GM19455 (cell line): Measurements from ENCODE around the gene CTU1.

Source experiments
- ATAC-seq: cut with Tn5 transposase; IDR thresholded peaks from one replicate; pipeline ENCODE4 v1.9.1; 2021; ENCODE audit not compliant: unreplicated experiment

Gene CTU1

GRCh38 chr19:51107406-51108065 is 673 bp downstream of the CTU1 start:
- ATAC-seq = no peak

- no peak for ATAC-seq
These were observed 4.3 kb downstream of the CTU1 start for GRCh38 chr19:51103926-51104341.

DNA sequence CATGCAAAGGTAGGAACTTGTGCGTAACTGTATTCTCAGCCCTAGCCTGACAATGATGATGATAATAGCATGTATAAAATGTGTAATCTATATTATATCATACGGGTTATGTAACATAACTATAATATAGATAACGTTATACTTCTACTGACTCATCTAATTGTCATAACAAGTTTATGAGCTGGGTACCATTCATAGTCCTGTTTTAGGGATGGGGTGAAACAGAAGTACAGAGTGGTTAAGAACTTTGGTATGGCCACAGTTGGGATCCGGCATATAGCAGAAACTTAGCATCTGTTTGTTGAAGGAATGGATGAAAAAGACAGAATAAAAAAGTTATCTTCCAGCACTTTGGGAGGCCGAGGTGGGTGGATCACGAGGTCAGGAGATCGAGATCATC is 5.2 kb downstream of the CTU1 start:
- no peak for ATAC-seq

- ATAC-seq = no peak
These were observed 6.9 kb downstream of the CTU1 start for GRCh38 chr19:51101171-51101865.

DNA sequence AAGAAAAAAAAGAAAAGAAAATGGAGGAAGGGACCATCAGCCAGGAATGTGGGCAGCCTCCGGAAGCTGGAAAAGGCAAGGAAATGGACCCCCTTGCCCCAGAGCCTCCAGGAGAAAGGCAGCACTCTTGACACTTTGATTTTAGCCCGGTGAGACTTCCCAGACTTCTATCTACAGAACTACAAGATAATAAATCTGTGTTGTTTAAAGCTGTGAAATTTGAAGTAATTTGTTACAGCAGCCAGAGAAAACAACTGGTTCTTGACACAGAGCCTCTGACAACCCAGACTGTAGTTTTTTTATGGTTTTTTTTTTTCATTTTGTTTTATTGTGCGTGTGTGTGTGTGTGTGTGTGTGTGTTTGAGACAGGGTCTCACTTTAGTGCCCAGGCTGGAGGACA is 7.6 kb downstream of the CTU1 start:
- ATAC-seq = no peak

DNA sequence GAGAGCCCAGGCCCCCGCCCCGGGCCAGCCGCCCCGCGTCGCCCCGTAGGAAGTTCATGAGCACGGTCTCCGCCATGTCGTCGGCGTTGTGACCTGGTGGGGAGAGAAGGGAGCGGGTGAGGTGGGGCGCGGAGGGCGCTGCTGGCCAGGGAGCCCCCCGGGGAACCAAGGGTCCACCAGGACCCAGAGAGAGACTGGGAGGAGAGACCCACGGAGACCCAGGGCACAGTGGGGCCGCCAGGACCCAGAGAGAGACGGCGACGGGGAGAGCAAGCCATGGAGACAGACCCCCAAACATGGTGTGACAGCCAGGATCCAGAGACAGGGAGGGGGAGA is 9.2 kb downstream of the CTU1 start:
- ATAC-seq = no peak

GRCh38 chr19:51098365-51099046 is 9.7 kb downstream of the CTU1 start:
- no peak for ATAC-seq

DNA sequence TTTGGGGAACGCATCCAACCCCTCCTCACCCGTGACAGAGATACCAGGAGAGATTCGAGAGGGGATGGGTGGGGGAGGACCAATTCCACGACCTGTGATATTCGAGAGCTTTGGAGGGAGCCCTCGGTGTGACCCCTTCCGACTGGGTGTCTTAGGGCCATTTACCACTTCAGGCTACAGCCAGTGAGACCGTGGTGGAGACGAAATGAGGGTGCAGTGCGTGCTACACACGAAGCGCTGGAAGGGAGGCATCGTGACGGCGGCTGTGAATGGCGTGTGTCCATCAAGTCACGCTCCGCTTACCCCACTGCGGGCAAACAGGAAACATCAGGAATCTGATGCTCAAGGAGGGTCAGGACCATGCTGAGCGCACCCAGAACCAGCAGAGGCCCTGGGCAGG is 10.4 kb downstream of the CTU1 start:
- ATAC-seq = no peak

- ATAC-seq = no peak
These were observed 11.0 kb downstream of the CTU1 start for GRCh38 chr19:51097166-51097738.

DNA sequence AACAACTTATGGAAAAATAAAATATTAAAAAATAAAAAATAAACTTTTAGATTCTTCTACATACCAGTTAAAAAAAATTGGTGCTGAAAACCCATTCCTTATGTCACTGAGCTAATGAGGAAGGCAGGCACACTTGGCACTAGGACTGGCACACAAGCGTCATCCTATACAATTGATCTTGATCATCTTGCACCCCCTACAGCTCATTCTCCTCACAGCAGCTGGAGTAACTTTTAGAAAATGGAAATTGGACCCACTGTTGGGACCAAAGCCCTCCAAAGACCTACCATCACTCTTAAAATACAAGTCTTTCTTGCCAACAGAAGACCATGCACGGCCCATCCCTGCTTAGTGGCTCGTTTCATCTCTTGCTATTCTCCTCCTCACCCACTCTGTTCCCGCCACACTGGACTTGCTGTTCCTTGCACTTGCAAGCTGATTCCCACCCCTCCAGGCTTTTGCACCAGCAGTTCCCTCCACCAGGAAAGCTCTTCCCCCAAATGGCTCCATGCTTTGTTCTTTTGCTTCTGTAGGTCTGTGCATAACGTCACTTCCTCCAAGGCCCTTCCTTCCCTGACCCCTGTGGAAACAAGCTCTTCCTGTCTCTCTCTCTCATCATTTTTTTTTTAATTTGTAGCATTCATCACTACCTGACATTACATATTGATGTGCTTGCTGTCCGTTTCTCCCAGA is 11.6 kb downstream of the CTU1 start:
- no peak for ATAC-seq

- ATAC-seq = no peak
These were observed 13.4 kb downstream of the CTU1 start for GRCh38 chr19:51094696-51095279.

DNA sequence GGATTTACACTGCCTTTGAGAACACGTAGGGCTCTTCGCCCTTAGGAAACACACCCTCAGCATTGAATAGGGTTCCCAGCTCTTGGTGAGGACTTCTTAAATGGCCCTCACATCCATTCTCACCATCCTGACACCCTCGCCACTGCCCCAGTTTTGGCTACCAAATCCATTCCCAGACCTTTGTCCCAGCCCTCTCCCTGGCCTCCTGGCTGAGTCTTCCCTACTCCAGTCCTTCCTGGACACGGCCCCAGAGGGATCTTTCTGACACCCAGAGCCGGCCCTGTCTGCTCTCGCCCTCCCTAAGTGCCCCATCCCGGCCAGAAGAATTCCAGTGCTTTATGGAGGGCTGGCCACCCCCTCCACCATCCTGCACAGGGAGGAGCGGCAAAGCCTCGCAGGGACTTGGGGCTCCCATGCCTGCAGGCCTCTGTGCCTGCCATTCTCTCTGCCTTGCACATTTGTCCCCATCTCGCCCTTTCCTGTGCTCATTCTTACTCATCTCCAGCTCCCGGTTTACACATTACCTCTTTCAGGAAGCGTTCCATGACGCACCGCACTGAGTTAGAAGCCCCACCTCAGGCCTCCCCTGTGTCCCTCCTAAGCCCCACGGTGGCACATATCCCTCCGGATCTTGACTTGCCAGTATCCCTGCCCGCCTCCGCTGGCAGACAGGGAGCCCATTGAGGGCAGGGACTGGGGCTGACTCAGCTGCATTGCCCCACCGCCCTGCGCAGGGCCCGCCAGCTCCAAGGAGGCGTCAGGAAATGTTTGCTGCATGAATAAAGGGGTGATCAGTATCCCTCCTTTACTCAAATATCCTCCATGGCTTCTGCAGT is 14.5 kb downstream of the CTU1 start:
- ATAC-seq = no peak

DNA sequence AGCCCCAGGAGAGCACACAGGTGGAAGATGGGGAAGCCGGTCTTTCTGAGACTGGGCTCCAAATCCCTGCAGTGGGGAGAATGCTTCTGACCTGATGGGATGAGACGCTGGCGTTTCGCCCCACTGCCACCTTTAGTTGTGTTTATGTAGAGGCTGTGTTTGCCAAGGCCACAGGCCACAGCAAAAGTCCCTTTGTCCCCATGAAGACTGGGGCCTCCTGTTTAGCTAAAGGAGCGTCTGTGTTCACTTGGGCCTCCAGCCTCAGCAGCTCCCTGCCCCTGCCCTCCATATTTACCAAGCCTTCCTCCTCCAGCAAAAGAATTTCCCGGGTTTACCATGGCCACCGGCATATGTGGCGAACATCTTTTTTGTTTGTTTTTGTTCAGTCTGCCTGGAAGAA is 15.1 kb downstream of the CTU1 start:
- ATAC-seq = no peak

DNA sequence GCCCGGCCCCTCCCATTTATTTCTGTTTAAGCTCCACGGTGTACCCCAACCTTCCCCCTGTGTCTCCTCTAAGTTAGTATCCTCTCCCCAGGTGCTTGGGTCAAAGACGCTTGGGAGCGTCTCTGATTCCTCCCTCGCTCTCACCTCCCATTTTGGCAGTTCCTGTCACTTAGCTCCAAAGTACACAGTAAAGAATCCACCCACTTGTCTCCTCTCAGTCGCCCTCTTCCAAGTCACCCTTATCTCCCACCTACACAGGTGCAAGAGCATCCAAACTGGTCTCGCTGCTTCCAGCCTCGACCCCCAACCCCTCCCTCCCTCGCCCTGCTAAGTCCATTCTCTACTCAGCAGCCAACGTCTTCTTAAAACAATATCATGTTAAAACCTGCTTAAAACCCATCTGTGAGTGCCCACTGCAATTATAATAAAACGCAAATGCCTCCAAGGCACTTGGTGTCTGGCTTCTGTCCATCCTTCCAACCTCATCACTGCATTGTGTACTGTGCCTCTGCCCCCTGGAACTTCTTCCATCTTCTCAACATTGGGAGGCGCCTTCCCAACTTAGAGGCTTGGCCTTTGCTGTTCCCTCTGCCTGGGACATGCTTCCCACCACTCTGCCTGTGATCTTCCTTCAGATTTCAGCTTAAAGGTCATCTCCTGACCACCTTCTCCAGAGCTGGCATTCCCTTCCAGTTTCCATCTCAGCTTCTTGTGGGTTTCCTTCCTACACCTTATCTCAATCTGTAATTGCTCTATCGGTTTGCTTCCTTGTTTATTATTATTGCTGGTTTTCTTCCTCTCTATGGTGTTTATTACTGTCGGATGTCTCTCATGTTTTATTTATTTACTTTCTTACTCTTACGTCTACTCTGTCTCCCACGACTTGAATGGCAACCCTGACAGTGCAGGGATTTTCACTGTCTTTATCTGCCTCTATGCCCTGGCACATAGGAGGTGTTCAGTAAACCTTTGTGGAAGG is 16.0 kb downstream of the CTU1 start:
- no peak for ATAC-seq

GRCh38 chr19:51091126-51091525 is 17.1 kb downstream of the CTU1 start:
- no peak for ATAC-seq

DNA sequence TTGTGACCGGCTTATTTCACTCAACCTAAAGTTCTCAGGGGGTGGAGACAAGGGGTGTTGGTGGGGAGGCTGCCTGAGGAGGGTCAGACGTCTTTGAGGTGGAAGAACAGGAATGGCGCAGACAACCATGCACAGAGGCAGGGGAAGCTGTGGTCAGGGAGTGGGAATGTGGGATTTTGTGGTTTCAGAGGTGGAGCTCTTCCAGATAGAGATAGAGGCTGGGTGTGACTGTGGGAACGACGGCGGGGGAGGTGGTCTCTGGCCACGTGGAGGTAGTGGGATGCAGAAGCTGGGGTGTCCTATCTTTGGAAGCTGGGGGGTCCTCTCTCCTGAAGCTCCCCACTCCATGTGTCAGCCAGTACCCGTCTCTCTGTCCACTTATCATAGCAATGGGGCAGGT is 17.7 kb downstream of the CTU1 start:
- no peak for ATAC-seq

- ATAC-seq = no peak
These were observed 18.4 kb downstream of the CTU1 start for GRCh38 chr19:51089786-51090185.

DNA sequence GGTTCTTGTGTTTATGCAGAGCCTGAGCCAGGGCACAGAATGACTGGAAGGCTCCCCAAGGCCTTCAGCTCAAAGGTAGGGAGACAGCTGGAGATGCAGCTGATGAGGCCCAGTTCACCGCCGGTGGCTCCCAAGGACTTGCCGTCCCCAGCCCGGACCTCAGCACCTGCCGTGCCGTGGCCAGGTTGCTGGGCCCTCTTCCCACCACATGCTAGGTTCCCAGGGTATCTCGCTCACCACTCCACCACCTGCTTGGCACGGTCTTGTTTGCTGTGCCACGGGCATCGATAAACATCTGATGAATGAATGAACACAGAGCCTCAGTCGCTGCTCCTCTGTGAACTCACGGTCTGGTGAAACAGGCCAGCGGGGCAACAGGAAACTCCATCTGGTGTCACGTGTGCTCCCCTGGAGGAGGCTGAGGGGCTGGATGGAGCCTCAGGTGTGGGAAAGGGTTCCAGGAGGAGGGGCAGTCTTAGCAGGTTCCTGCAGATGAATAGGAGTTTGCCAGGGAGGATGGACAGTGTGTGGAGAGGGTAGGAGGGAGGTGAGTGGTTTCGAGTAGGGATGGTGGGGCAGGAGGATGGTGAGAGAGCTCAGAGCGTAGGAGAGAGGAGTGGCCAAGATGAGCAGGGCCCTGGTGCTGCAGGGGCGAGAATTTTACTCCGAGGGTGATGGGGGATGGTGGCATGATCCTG is 21.9 kb downstream of the CTU1 start:
- ATAC-seq = no peak
